Mucosa of rectum (tissue), 2 donors: ENCODE results near the gene OR10A4.

Experiments
- H3K27ac ChIP-seq, 2 donors: one replicate each; pipeline ENCODE4 v1.7.0; 2013; ENCODE audit warnings: inconsistent platforms in 2 of 2, low read depth in 2 of 2, low read length in 2 of 2
- H3K27me3 ChIP-seq, 2 donors: one replicate each; pipeline ENCODE4 v1.7.0; 2013; ENCODE audit warnings: low read length in 2 of 2; ENCODE audit not compliant: control insufficient read depth in 2 of 2, insufficient read depth in 2 of 2
- H3K36me3 ChIP-seq, 2 donors: one replicate each; pipeline ENCODE4 v1.7.0; 2013; ENCODE audit warnings: low read length in 2 of 2; ENCODE audit not compliant: control insufficient read depth in 2 of 2, insufficient read depth in 2 of 2
- H3K4me1 ChIP-seq, 2 donors: one replicate each; pipeline ENCODE4 v1.7.0; 2013; ENCODE audit warnings: low read length in 2 of 2, mild to moderate bottlenecking in 1 of 2; ENCODE audit not compliant: control insufficient read depth in 2 of 2, insufficient read depth in 2 of 2
- H3K4me3 ChIP-seq, 2 donors: one replicate each; pipeline ENCODE4 v1.7.0; 2013; ENCODE audit warnings: low read length in 2 of 2
- H3K9ac ChIP-seq, 2 donors: one replicate each; pipeline ENCODE4 v1.7.0; 2013; ENCODE audit warnings: low read length in 2 of 2, low read depth in 1 of 2, mild to moderate bottlenecking in 1 of 2
- H3K9me3 ChIP-seq, 2 donors: one replicate each; pipeline ENCODE4 v1.7.0; 2013; ENCODE audit warnings: low read length in 2 of 2; ENCODE audit not compliant: control insufficient read depth in 2 of 2
- donor health status: healthy.
- donor health status: Normal muscosa, but diverticular disease.

Gene OR10A4

DNA sequence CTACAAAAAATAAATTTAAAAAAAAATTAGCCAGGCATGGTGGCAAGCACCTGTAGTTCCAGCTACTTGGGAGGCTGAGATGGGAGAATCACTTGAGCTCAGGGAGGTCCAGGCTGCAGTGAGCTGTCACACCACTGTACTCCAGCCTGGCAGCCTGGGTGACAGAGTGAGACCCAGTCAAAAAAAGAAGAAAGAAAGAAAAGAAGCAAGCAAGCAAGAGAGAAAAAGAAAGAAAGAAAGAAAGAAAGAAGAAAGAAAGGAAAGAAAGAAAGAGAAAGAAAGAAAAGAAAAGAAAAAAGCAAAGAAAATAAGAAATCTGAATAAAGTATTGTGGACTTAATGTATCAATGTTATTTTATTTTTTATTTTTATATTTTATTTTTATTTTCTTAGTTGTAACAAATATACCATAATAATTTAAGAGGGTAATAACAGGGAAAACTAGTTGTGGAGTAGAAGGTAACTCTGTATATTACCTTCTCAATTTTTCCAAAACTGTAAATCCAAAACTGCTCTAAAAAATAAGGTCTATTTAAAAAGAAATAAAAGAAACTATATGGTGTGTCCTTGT is 48.7 kb downstream of the OR10A4 start:
- no peaks in the 10 kb centered on the region for H3K9me3 ChIP-seq
- H3K9ac ChIP-seq = no peak overlapping the region
- no peaks in the 10 kb centered on the region for H3K36me3 ChIP-seq
- H3K27me3 ChIP-seq = no peaks in the 10 kb centered on the region
- peaks cover 6 to 7% of the 10 kb centered on the region in 2 donors for H3K4me1 ChIP-seq
- no peak overlapping the region for H3K27ac ChIP-seq
- no peak overlapping the region for H3K4me3 ChIP-seq

GRCh38 chr11:6925636-6926207 is 49.3 kb downstream of the OR10A4 start:
- Histone ChIP-seq H3K27me3 (no peaks in the 10 kb centered on the region), H3K27ac (peak overlapping the region in 1 of 2 donors; percentile 1), H3K4me1 (peaks cover 6 to 7% of the 10 kb centered on the region in 2 donors), H3K36me3 (no peaks in the 10 kb centered on the region), H3K9me3 (no peaks in the 10 kb centered on the region), H3K4me3 (peak overlapping the region; percentile 85 to 96), H3K9ac (peak overlapping the region in 1 of 2 donors; percentile 81)

- Histone ChIP-seq H3K36me3 (no peaks in the 10 kb centered on the region), H3K4me3 (peak within 1 kb of the TSS; percentile 85 to 96), H3K9ac (peak within 1 kb of the TSS; percentile 71 to 81), H3K27me3 (no peaks in the 10 kb centered on the region), H3K9me3 (no peaks in the 10 kb centered on the region), H3K27ac (peak within 1 kb of the TSS; percentile 70 to 81), H3K4me1 (peaks cover 6 to 7% of the 10 kb centered on the region in 2 donors)
These were observed 50.0 kb downstream of the OR10A4 start, which contains the start of gene ZNF215 for GRCh38 chr11:6926208-6927029. Gene ZNF215 (plus strand): TSS chr11:6926426. CDS start chr11:6932273, 5,847 bp downstream.

DNA sequence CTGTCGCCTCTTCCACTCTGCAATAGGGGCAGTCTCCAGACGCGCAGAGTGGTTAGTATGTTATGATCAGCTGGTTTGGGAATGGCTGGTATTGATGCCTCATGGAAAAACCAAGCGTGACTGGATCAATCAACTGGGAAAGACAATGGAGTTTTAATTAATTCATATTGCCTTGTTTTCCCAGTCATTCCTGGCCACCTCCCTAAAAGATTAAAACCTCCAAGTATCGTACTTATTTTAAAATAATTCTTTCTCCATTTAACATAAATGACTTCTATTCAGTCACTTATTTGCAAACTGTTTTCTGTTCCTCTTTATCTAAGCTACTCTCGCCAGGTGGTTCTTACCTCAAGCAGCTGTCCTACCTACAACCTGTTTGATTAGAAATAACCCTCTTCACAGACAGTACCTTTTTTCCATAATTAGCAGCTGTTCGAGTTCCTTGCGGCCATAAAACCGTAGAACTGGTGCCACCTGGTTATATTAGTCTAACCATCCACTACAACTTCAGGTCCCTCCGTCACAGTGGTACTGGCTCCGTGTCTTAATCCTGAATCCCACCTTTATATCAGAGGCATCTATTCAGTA is 50.7 kb downstream of the OR10A4 start:
- Histone ChIP-seq H3K27me3 (no peaks in the 10 kb centered on the region), H3K4me1 (peaks cover 6 to 7% of the 10 kb centered on the region in 2 donors), H3K9me3 (no peaks in the 10 kb centered on the region), H3K4me3 (peak overlapping the region; percentile 85 to 96), H3K9ac (peak overlapping the region; percentile 71 to 81), H3K27ac (peak overlapping the region; percentile 70 to 81), H3K36me3 (no peaks in the 10 kb centered on the region)
